IMR-90 (cell line): ENCODE results near the gene UBTFL1. TPM values are rescaled to one million over a fixed set of nuclear protein-coding genes. Genes with fewer than 3 reads are reported as not detected.

Experiments
- ATAC-seq: fragments of 200-7000 bp; cut with Tn5 transposase; 2 replicates; pipeline ENCODE4 v1.9.1; 2020; ENCODE audit warnings: low read depth, mild to moderate bottlenecking, moderate library complexity
- BruUV-seq: library from RNA; stranded (reverse); fragments of 400-500 nt; replicated peaks from 2 replicates; lab custom pipeline; 2021; lab: Mats Ljungman, UMichigan
- CTCF ChIA-PET: fragments of 300-600 bp; formaldehyde crosslinking; extraction: SDS; loops from one replicate; lab custom pipeline; 2021; ENCODE audit warnings: antibody characterized with exemption; lab: Yijun Ruan, JAX
- POLR2A ChIA-PET: fragments of 300-600 bp; sonication (Branson Sonifier 250); formaldehyde crosslinking; loops from one replicate; lab custom pipeline; 2022; ENCODE audit warnings: antibody characterized with exemption; ENCODE audit not compliant: unreplicated experiment; lab: Charles Lee
- DNase-seq: peaks from one replicate; pipeline ENCODE4 v3.0.0; 2013
- H2AFZ ChIP-seq: replicated peaks from 2 replicates; pipeline ENCODE3; 2013; ENCODE audit warnings: low read length, mild to moderate bottlenecking; ENCODE audit not compliant: poor library complexity
- H2AK5ac ChIP-seq: 2 replicates; pipeline ENCODE4 v1.6.1; 2013; ENCODE audit warnings: low read depth, low read length, inconsistent platforms
- H2AK9ac ChIP-seq: replicated peaks from 2 replicates; pipeline ENCODE3; 2013; ENCODE audit warnings: mild to moderate bottlenecking, low read depth, low read length, moderate library complexity; ENCODE audit not compliant: poor library complexity
- H2BK120ac ChIP-seq: 2 replicates; pipeline ENCODE4 v1.6.1; 2013; ENCODE audit warnings: low read depth, low read length, inconsistent platforms
- H2BK15ac ChIP-seq: 3 replicates; pipeline ENCODE4 v1.6.1; 2013; ENCODE audit warnings: low read depth, low read length, inconsistent platforms
- H2BK20ac ChIP-seq: 2 replicates; pipeline ENCODE4 v1.6.1; 2013; ENCODE audit warnings: low read depth, mild to moderate bottlenecking, inconsistent platforms, low read length, moderate library complexity
- H2BK5ac ChIP-seq: 2 replicates; pipeline ENCODE4 v1.6.1; 2013; ENCODE audit warnings: mild to moderate bottlenecking, low read depth, low read length, inconsistent platforms; ENCODE audit not compliant: poor library complexity, severe bottlenecking
- H3K14ac ChIP-seq: replicated peaks from 2 replicates; pipeline ENCODE4 v1.6.1; 2013; ENCODE audit warnings: low read depth, low read length, inconsistent platforms
- H3K18ac ChIP-seq: 2 replicates; pipeline ENCODE4 v1.6.1; 2013; ENCODE audit warnings: low read depth, low read length, control low read depth
- H3K23ac ChIP-seq: 2 replicates; pipeline ENCODE4 v1.6.1; 2013; ENCODE audit warnings: low read depth, low read length, inconsistent platforms
- H3K27ac ChIP-seq: 2 replicates; pipeline ENCODE4 v1.5.1; 2013; ENCODE audit warnings: mild to moderate bottlenecking, control low read depth, low read length; ENCODE audit not compliant: insufficient read depth
- H3K27me3 ChIP-seq: 2 replicates; pipeline ENCODE4 v1.6.1; 2013; ENCODE audit warnings: low read length; ENCODE audit not compliant: control insufficient read depth, insufficient read depth
- H3K36me3 ChIP-seq: 2 replicates; pipeline ENCODE4 v1.6.1; 2013; ENCODE audit warnings: low read length, mixed read lengths; ENCODE audit not compliant: control insufficient read depth, insufficient read depth
- H3K4ac ChIP-seq: 2 replicates; pipeline ENCODE4 v1.6.1; 2013; ENCODE audit warnings: low read depth, low read length, inconsistent platforms
- H3K4me1 ChIP-seq: 2 replicates; pipeline ENCODE4 v1.6.1; 2013; ENCODE audit warnings: low read length, mixed read lengths; ENCODE audit not compliant: control insufficient read depth, insufficient read depth
- H3K4me2 ChIP-seq: 2 replicates; pipeline ENCODE4 v1.6.1; 2013; ENCODE audit warnings: low read depth, mild to moderate bottlenecking, control low read depth, low read length, moderate library complexity
- H3K4me3 ChIP-seq: 2 replicates; pipeline ENCODE4 v1.5.1; 2013; ENCODE audit warnings: low read depth, mild to moderate bottlenecking, control low read depth, low read length, moderate library complexity; ENCODE audit not compliant: insufficient read depth
- H3K56ac ChIP-seq: 2 replicates; pipeline ENCODE4 v1.6.1; 2013; ENCODE audit warnings: low read length, inconsistent platforms; ENCODE audit not compliant: insufficient read depth; ENCODE audit errors: extremely low read depth
- H3K79me1 ChIP-seq, 2 experiments: 2 replicates each; pipeline ENCODE4 v1.6.1; 2013; ENCODE audit warnings: low read length in 2 of 2, inconsistent platforms in 1 of 2, low read depth in 1 of 2
- H3K9ac ChIP-seq: 2 replicates; pipeline ENCODE4 v1.6.1; 2013; ENCODE audit warnings: low read depth, low read length, control low read depth
- H3K9me1 ChIP-seq: 2 replicates; pipeline ENCODE4 v1.6.1; 2013; ENCODE audit warnings: low read length, inconsistent platforms; ENCODE audit not compliant: insufficient read depth
- H3K9me3 ChIP-seq: 2 replicates; pipeline ENCODE4 v1.6.1; 2013; ENCODE audit warnings: low read length; ENCODE audit not compliant: control insufficient read depth, insufficient read depth
- H4K20me1 ChIP-seq: 2 replicates; pipeline ENCODE4 v1.6.1; 2013; ENCODE audit warnings: low read length, inconsistent platforms; ENCODE audit not compliant: insufficient read depth
- H4K5ac ChIP-seq: 2 replicates; pipeline ENCODE4 v1.6.1; 2013; ENCODE audit warnings: mild to moderate bottlenecking, low read depth, low read length, control low read depth
- H4K8ac ChIP-seq, 2 experiments: 2 replicates each; pipeline ENCODE4 v1.6.1; 2013; ENCODE audit warnings: low read depth in 2 of 2, low read length in 2 of 2, control low read depth in 1 of 2, inconsistent platforms in 1 of 2
- H4K91ac ChIP-seq: 2 replicates; pipeline ENCODE4 v1.6.1; 2013; ENCODE audit warnings: low read depth, low read length, inconsistent platforms; ENCODE audit not compliant: insufficient read depth
- CEBPB ChIP-seq: IDR thresholded peaks from 2 replicates; pipeline ENCODE4 v1.6.1; 2012; ENCODE audit warnings: low read depth, low read length, improper control_type of control experiment
- RFX5 ChIP-seq: IDR thresholded peaks from 2 replicates; pipeline ENCODE4 v1.8.0; 2012; ENCODE audit warnings: low read depth, mild to moderate bottlenecking, low read length, moderate library complexity
- WGBS, 2 experiments: methylation state at CpG; one replicate each; pipeline versions ENCODE4 v1.1.5 to v1.1.7; 2013; ENCODE audit warnings: missing lambda C conversion rate in 2 of 2; ENCODE audit not compliant: insufficient read length in 1 of 2; ENCODE audit errors: extremely low coverage in 2 of 2; 5-methylcytosine and 5-hydroxymethylcytosine counted together
- dilution Hi-C: fragments of 300-500 bp; cut with HindIII; formaldehyde crosslinking; loops from one replicate; pipeline ENCODE4 v1.14.3; 2018; ENCODE audit warnings: low sequenced_read_pairs; ENCODE audit not compliant: unreplicated experiment
- in situ Hi-C: fragments of 300-500 bp; cut with MboI; formaldehyde crosslinking; loops from 3 replicates; pipeline ENCODE4 v1.14.3; 2019; ENCODE audit warnings: low sequenced_read_pairs, inconsistent platforms, mixed read lengths
- intact Hi-C: fragments of 100-400 bp; cut with micrococcal nuclease; formaldehyde crosslinking; loops from 2 replicates; pipeline ENCODE4 v1.10.0; 2022
- polyA plus RNA-seq, 3 experiments: library from polyadenylated mRNA; depleted of rRNA; stranded (reverse); fragments of >200 nt; gene quantifications; 2 replicates each; pipeline ENCODE4 v1.2.3, GENCODE V29; 2012; ENCODE audit warnings: low replicate concordance in 1 of 3
- total RNA-seq: library from RNA; depleted of rRNA; stranded (reverse); fragments of >200 nt; gene quantifications from 2 replicates; pipeline ENCODE4 v1.2.3, GENCODE V29; 2012
- TF ChIP-seq, protein P1 (sequence below): fragments of 150-350 bp; IDR thresholded peaks from 2 replicates; pipeline ENCODE4 v1.6.1; 2017; ENCODE audit warnings: mild to moderate bottlenecking, antibody characterized with exemption, low read length, low read depth
- TF ChIP-seq, protein P2 (sequence below): fragments of 150-350 bp; IDR thresholded peaks from 2 replicates; pipeline ENCODE4 v1.6.1; 2016; ENCODE audit warnings: low read depth, mild to moderate bottlenecking, low read length, moderate library complexity, borderline replicate concordance

The UBTFL1 gene
- total and polyA plus RNA-seq, 2 of the 4 experiments (the other 2 are of a cell fraction), result not detected

DNA sequence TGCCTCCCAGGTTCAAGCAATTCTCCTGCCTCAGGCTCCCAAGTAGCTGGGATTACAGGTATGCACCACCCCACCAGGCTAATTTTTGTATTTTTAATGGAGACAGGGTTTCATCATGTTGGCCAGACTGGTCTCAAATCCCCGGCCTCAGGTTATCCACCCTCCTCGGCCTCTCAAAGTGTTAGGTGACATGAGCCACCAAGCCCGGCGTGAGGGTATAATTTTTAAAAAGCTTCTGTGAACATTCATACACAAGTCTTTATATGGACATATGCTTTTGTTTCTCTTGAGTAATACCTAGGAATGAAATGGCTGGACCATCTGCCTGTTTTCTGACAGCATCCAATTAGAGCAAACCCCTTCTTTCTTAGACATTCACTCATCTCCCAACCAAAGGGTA lies 34.4 kb downstream of the UBTFL1 start:
- ChIA-PET POLR2A (no interaction called here), CTCF (no interaction called here)
- H3K79me1 ChIP-seq, result no peaks in the 10 kb centered on the region
- H3K9me3 ChIP-seq, result no peaks in the 10 kb centered on the region
- H3K4me1 ChIP-seq, result no peaks in the 10 kb centered on the region
- no peaks in the 10 kb centered on the region for H3K9me1 ChIP-seq
- no peak overlapping the region for H3K23ac ChIP-seq
- H4K91ac ChIP-seq, result no peak overlapping the region
- H3K27ac ChIP-seq, result no peak overlapping the region
- in situ Hi-C loops, result loop anchor here (25.0 kb wide), 1 partner anchor 1033 kb away; no protein-coding TSS in a partner anchor
- H3K4me2 ChIP-seq, result no peak overlapping the region
- no peak overlapping the region for H3K4me3 ChIP-seq
- H3K56ac ChIP-seq, result no peak overlapping the region
- no peaks in the 10 kb centered on the region for H3K27me3 ChIP-seq
- DNase-seq, result no peak
- H3K4ac ChIP-seq, result no peak overlapping the region
- dilution Hi-C loops, result no loop called here
- no CpG with 5 or more reads among the region's 4 CpGs for WGBS, 2 experiments
- H4K20me1 ChIP-seq, result no peaks in the 10 kb centered on the region
- no TSS peak for BruUV-seq
- H2AK5ac ChIP-seq, result no peak overlapping the region
- H3K14ac ChIP-seq, result no peak overlapping the region
- no peak overlapping the region for H4K5ac ChIP-seq
- H2BK5ac ChIP-seq, result no peak overlapping the region
- H2BK15ac ChIP-seq, result no peak overlapping the region
- H3K9ac ChIP-seq, result no peak overlapping the region
- intact Hi-C loops, result no loop called here
- ATAC-seq, result no peak
- no peak overlapping the region for H2AFZ ChIP-seq
- TF ChIP-seq, protein P1, sequence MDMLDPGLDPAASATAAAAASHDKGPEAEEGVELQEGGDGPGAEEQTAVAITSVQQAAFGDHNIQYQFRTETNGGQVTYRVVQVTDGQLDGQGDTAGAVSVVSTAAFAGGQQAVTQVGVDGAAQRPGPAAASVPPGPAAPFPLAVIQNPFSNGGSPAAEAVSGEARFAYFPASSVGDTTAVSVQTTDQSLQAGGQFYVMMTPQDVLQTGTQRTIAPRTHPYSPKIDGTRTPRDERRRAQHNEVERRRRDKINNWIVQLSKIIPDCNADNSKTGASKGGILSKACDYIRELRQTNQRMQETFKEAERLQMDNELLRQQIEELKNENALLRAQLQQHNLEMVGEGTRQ, result no peak
- TF ChIP-seq, protein P2, sequence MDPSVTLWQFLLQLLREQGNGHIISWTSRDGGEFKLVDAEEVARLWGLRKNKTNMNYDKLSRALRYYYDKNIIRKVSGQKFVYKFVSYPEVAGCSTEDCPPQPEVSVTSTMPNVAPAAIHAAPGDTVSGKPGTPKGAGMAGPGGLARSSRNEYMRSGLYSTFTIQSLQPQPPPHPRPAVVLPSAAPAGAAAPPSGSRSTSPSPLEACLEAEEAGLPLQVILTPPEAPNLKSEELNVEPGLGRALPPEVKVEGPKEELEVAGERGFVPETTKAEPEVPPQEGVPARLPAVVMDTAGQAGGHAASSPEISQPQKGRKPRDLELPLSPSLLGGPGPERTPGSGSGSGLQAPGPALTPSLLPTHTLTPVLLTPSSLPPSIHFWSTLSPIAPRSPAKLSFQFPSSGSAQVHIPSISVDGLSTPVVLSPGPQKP, result no peak
- TF ChIP-seq RFX5 (no peak), CEBPB (no peak)
- no peak overlapping the region for H2BK120ac ChIP-seq
- no peak overlapping the region for H4K8ac ChIP-seq
- no peak overlapping the region for H2AK9ac ChIP-seq
- H3K18ac ChIP-seq, result no peak overlapping the region
- H2BK20ac ChIP-seq, result no peak overlapping the region
- no peaks in the 10 kb centered on the region for H3K36me3 ChIP-seq
